ENCODE data around the gene CNRIP1. TPM values are rescaled to one million over a fixed set of nuclear protein-coding genes. Genes with fewer than 3 reads are reported as not detected.

The CNRIP1 gene
- total and polyA plus RNA-seq, 2 of the 4 experiments (the other 2 are of a cell fraction): 23.3 to 32.7 TPM

DNA sequence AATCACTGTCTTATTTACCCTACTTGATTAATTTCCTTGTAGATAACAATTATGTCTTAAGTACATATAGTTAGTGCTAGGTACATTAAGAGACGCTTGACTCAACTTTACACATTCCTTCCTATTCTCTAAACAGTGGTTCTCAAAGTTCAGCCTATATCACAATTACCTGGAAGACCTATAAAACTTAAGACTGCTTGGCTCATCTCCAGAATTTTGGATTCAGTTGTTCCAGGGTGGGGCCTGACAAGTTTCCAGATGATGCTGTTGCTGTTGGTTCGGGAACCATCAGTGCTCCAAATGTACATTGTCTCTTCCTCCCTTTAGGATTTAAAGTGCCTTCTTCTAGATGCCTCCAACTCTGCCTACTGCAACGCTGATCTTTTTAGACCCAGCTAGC, 71.4 kb downstream of the CNRIP1 start:
- CTCF ChIA-PET: no interaction called here
- dilution Hi-C loops (cut with HindIII; ENCODE audit: low sequenced_read_pairs, unreplicated experiment): no loop called here

More for the DNA sequence above, 71.4 kb downstream of the CNRIP1 start:
- intact Hi-C loops (cut with micrococcal nuclease): no loop called here
- H4K8ac ChIP-seq (ENCODE audit: low read depth in 2 of 2, low read length in 2 of 2): no peak overlapping the region
- H2BK15ac ChIP-seq (ENCODE audit: low read depth, low read length): no peak overlapping the region
- no peak overlapping the region for H3K4ac ChIP-seq (ENCODE audit: low read depth, low read length)
- H3K18ac ChIP-seq (ENCODE audit: low read depth, low read length): no peak overlapping the region
- H3K23ac ChIP-seq (ENCODE audit: low read depth, low read length): peak overlapping the region; percentile 7
- no peaks in the 10 kb centered on the region for H3K27me3 ChIP-seq (ENCODE audit: control insufficient read depth, insufficient read depth, low read length)
- POLR2A ChIA-PET (ENCODE audit: unreplicated experiment): no interaction called here
- ATAC-seq (ENCODE audit: low read depth): no peak
- no peak overlapping the region for H2BK120ac ChIP-seq (ENCODE audit: low read depth, low read length)
- no peak overlapping the region for H2AK9ac ChIP-seq (replicated peaks; ENCODE audit: low read depth, low read length, poor library complexity)
- no peak overlapping the region for H3K9ac ChIP-seq (ENCODE audit: low read depth, low read length)
- 82% methylated on average over 1 of the region's 3 CpGs; no CpG with 5 or more reads in 1 of the 2 experiments for WGBS, 2 experiments (ENCODE audit: extremely low coverage in 2 of 2, insufficient read length in 1 of 2)
- H3K9me3 ChIP-seq (ENCODE audit: control insufficient read depth, insufficient read depth, low read length): no peaks in the 10 kb centered on the region
- no peak overlapping the region for H2BK5ac ChIP-seq (ENCODE audit: low read depth, low read length, poor library complexity, severe bottlenecking)
- H3K4me2 ChIP-seq (ENCODE audit: low read depth, low read length): peak overlapping the region; percentile 25
- no peak overlapping the region for H2AK5ac ChIP-seq (ENCODE audit: low read depth, low read length)
- in situ Hi-C loops (cut with MboI; ENCODE audit: low sequenced_read_pairs): loop anchor here (10.0 kb wide), 1 partner anchor 54 kb away; no protein-coding TSS in a partner anchor
- H2AFZ ChIP-seq (replicated peaks; ENCODE audit: low read length, poor library complexity): no peak overlapping the region
- H3K9me1 ChIP-seq (ENCODE audit: insufficient read depth, low read length): peaks cover 17% of the 10 kb centered on the region
- peaks cover 5 to 49% of the 10 kb centered on the region in 2 experiments; a peak in 3 of 4 replicates for H3K79me1 ChIP-seq (ENCODE audit: low read depth in 1 of 2, low read length in 2 of 2)
- no peak overlapping the region for H3K4me3 ChIP-seq (ENCODE audit: insufficient read depth, low read depth, low read length)
- no TSS peak for BruUV-seq (replicated peaks)
- H2BK20ac ChIP-seq (ENCODE audit: low read depth, low read length): no peak overlapping the region
- H3K27ac ChIP-seq (ENCODE audit: insufficient read depth, low read length): no peak overlapping the region
- H3K4me1 ChIP-seq (ENCODE audit: control insufficient read depth, insufficient read depth, low read length): peaks cover 15% of the 10 kb centered on the region
- DNase-seq: no peak
- H4K5ac ChIP-seq (ENCODE audit: low read depth, low read length): no peak overlapping the region
- TF ChIP-seq RFX5 (IDR thresholded peaks at IDR 0.05; ENCODE audit: low read depth, low read length) (no peak), CEBPB (IDR thresholded peaks at IDR 0.05; ENCODE audit: low read depth, low read length) (no peak)
- H3K36me3 ChIP-seq (ENCODE audit: control insufficient read depth, insufficient read depth, low read length): peaks cover 4% of the 10 kb centered on the region
- peaks cover 74% of the 10 kb centered on the region for H4K20me1 ChIP-seq (ENCODE audit: insufficient read depth, low read length)
- H4K91ac ChIP-seq (ENCODE audit: insufficient read depth, low read depth, low read length): no peak overlapping the region
- no peak overlapping the region for H3K56ac ChIP-seq (ENCODE audit: extremely low read depth, insufficient read depth, low read length)
- no peak overlapping the region for H3K14ac ChIP-seq (replicated peaks; ENCODE audit: low read depth, low read length)
